ENCODE results near the gene KIFAP3.
"Not testable (repeated sequence)": the region's sequence is repeated elsewhere in the genome, so short reads cannot be mapped to it uniquely, and the experiment has no call there.

KIFAP3 gene

GRCh38 chr1:169872906-169873305, 201.6 kb downstream of the KIFAP3 start:
- H3K27ac ChIP-seq, result no peak overlapping the region
- TF ChIP-seq, protein P1, sequence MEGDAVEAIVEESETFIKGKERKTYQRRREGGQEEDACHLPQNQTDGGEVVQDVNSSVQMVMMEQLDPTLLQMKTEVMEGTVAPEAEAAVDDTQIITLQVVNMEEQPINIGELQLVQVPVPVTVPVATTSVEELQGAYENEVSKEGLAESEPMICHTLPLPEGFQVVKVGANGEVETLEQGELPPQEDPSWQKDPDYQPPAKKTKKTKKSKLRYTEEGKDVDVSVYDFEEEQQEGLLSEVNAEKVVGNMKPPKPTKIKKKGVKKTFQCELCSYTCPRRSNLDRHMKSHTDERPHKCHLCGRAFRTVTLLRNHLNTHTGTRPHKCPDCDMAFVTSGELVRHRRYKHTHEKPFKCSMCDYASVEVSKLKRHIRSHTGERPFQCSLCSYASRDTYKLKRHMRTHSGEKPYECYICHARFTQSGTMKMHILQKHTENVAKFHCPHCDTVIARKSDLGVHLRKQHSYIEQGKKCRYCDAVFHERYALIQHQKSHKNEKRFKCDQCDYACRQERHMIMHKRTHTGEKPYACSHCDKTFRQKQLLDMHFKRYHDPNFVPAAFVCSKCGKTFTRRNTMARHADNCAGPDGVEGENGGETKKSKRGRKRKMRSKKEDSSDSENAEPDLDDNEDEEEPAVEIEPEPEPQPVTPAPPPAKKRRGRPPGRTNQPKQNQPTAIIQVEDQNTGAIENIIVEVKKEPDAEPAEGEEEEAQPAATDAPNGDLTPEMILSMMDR (conservative IDR thresholded peaks at IDR 0.05), result no peak
- no peak for TF ChIP-seq ZFX (IDR thresholded peaks at IDR 0.05)

- H3K27ac ChIP-seq, result not testable (repeated sequence)
Observed at GRCh38 chr1:169871988-169872387, 202.5 kb downstream of the KIFAP3 start.

All from C4-2B (cell line).